Activated naive CD4-positive, alpha-beta T cell treated with anti-CD3 and anti-CD28 coated beads, Interleukin-2, amount 50 U/mL, for 24 hours (primary cell): ENCODE results near the gene APRT.
"Not testable (repeated sequence)": the region's sequence is repeated elsewhere in the genome, so short reads cannot be mapped to it uniquely, and the experiment has no call there.

Experiments
- H3K27ac Mint-ChIP-seq: one replicate; pipeline ENCODE4 v1.8.0; 2021; ENCODE audit warnings: mild to moderate bottlenecking, mixed read lengths
- H3K27me3 Mint-ChIP-seq: one replicate; pipeline ENCODE4 v1.8.0; 2021; ENCODE audit warnings: mixed read lengths
- H3K36me3 Mint-ChIP-seq: one replicate; pipeline ENCODE4 v1.8.0; 2021; ENCODE audit warnings: mixed read lengths
- H3K4me1 Mint-ChIP-seq: one replicate; pipeline ENCODE4 v1.8.0; 2021; ENCODE audit warnings: mixed read lengths
- H3K4me3 Mint-ChIP-seq: one replicate; pipeline ENCODE4 v1.8.0; 2021; ENCODE audit warnings: mild to moderate bottlenecking, mixed read lengths
- H3K9me3 Mint-ChIP-seq: one replicate; pipeline ENCODE4 v1.8.0; 2021; ENCODE audit warnings: mixed read lengths

Gene APRT

DNA sequence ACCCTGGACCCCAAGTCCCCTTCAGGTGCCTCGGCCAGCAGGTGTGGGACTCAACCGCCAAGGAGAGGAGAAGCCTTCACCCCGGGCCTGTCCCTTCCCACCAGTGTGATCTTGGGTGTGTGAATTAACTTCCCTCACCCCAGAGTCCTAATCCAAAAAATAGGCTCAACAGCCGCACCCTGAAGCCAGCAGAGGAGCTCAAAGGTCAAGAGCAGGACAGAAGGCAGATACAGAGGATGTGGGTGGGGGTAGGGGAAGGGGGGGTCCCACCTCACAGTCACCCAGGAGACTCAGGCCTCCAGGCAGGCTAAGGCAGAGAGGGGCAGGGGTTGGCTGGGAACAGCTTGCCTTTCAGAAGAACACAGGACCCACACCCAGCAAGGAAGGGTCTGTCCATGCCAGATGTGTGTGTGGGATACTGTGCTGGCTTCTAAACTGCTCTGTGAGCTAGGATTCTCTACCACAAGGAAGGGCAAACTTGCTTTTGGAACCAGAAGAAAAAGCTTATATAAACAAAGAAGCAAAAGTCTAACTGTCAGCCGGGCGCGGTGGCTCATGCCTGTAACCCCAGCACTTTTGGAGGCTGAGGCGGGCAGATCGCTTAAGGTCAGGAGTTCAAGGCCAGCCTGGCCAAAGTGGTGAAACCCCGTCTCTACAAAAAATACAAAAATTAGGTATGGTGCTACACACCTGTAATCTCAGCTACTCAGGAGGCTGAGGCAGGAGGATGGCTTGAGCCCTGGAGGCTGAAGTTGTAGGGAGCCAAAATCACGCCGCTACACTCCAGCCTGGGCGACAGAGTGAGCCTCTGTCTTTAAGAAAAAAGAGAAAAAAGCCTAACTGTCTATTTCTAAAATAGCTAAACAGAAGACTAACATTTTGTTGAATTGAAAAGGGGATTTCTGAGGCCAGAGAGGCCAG lies 31.3 kb downstream of the APRT start:
- peaks cover 46% of the 10 kb centered on the region for H3K4me1 Mint-ChIP-seq
- H3K4me3 Mint-ChIP-seq, result peak overlapping the region; percentile 72
- peak overlapping the region; percentile 84 for H3K27ac Mint-ChIP-seq
- no peaks in the 10 kb centered on the region for H3K27me3 Mint-ChIP-seq
- H3K9me3 Mint-ChIP-seq, result no peaks in the 10 kb centered on the region
- H3K36me3 Mint-ChIP-seq, result no peaks in the 10 kb centered on the region

DNA sequence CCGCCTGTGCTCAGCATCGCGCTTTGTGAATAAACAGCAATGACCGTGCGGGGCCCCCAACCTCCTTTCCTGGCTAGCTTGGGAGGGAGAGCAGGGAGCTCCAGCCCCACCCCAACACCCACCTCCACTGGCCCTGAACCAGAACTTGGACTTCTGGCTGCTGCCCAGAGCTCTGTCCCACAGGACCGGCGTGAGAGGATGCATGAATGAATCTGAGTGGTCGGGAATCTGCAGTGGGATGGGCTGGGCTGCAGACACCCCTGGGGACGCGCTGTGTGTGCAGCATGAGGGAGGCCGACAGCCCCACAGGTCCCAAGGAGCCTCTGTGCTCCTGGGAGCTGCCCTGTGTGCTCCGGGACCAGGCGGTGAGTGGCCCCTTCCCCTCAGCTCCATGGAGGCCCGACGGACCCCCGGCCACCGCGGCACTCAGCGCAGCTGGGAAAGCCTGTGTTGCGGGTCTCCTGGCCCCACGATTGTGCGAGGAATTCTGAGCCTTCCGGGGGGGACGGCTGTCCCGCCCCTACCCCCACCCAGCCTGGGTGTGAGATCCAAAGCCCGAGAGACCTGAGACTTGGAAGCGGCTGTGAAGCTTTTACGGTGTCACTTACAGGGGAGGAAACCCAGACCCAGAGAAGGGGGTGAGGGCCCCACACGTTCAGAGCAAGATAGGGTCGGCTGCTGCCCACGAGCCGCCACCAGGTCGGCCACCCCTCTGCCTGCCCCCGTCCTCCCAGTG lies 32.2 kb downstream of the APRT start:
- peak overlapping the region; percentile 59 for H3K27ac Mint-ChIP-seq
- peaks cover 46% of the 10 kb centered on the region for H3K4me1 Mint-ChIP-seq
- H3K36me3 Mint-ChIP-seq, result no peaks in the 10 kb centered on the region
- H3K4me3 Mint-ChIP-seq, result no peak overlapping the region
- H3K9me3 Mint-ChIP-seq, result no peaks in the 10 kb centered on the region
- no peaks in the 10 kb centered on the region for H3K27me3 Mint-ChIP-seq

DNA sequence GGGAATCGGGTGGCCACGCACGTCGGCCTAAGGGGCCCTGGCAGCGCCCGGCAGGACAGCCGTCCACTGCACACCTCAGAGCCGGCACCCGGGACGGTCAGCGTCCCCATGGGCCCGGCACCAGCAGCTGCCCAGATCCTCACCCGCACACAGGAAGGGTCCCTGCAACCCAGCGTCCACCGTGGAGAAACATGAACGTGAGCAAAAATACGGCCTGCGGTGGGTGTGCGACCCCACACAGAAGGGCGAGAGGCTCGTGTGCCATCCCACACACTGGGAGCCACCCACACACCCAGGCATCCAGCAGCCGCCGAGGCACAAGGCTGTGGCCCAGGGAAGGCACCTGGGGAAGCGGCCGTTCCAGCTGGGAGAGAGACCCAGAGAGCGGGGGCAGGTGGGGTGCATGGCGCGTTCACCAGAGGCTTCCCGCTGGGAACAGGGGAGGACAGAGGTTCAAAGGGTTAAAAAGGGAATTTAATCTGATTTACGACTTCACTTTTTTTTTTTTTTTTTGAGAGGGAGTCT lies 33.1 kb downstream of the APRT start:
- Mint-ChIP-seq H3K27me3 (no peaks in the 10 kb centered on the region), H3K9me3 (no peaks in the 10 kb centered on the region), H3K27ac (no peak overlapping the region), H3K36me3 (no peaks in the 10 kb centered on the region), H3K4me3 (no peak overlapping the region), H3K4me1 (peaks cover 44% of the 10 kb centered on the region)

DNA sequence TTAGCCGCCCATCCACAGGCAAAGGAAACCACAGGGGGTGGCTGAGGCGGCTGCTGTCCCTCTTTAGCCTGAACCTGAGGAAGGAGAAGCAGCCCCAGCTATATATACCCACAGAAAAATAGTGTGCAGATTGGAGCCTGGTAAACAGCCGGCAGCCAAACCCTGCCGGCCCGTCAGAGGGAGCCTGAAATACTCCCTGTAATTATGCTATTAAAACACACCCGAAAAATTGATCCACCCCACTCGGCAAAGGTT lies 33.5 kb downstream of the APRT start:
- Mint-ChIP-seq H3K27me3 (no peaks in the 10 kb centered on the region), H3K4me1 (peaks cover 40% of the 10 kb centered on the region), H3K27ac (no peak overlapping the region), H3K9me3 (no peaks in the 10 kb centered on the region), H3K4me3 (no peak overlapping the region), H3K36me3 (no peaks in the 10 kb centered on the region)

DNA sequence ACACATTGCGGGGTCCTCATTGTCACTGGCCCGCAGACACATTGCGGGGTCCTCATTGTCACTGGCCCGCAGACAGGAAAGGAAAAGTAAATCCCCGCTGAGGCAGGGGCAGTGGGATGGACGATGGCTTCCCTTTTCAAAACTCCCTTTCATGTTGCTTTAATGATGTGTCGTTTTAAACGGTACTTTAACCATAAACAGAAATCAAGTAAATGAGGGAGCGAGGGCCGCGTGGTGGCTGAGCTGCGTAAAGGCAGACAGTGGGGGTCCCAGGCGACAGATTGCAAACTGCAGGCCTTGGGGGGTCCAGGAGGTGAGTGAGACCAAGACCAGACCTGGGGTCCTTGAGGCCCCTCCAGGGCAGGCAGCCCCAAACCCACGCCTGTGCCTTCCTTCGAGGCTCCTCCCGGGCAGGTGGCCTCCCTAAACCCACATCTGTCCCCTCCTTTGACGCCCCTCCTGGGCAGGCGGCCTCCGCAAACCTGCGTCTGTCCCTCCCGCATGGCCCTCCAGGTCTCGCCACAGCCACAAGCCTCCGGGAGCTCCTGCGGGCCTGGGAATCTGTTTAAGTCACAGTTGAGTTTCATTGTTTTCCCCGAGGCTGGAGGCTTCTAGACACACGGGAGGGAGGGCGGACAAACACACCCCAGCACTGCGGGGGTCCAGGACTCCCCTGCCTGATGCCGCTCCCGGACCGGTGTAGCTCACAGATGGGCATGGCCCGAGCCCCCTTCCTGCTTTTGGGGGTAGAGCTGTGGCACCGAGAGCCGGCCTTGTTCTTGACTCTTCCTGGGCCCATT lies 34.1 kb downstream of the APRT start:
- H3K4me1 Mint-ChIP-seq, result peaks cover 35% of the 10 kb centered on the region
- no peak overlapping the region for H3K27ac Mint-ChIP-seq
- no peaks in the 10 kb centered on the region for H3K27me3 Mint-ChIP-seq
- H3K9me3 Mint-ChIP-seq, result no peaks in the 10 kb centered on the region
- H3K36me3 Mint-ChIP-seq, result no peaks in the 10 kb centered on the region
- no peak overlapping the region for H3K4me3 Mint-ChIP-seq

DNA sequence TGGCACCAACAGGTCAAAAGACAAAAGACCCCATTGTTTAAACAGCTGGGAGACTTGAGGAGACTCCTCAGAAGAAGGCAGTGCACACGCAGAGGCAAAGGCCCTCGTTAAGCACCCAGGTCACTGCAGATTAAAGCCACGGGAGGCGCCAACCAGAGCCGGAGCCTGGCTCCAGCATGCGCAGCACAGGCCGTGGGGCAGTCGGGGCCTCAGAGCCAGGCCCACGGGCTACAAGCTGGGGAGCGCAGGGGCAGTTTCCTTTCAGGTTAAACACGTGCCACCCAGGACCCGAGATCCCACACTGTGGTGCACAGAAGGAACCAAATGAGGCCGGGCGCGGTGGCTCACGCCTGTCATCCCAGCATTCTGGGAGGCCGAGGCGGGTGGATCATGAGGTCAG lies 35.9 kb downstream of the APRT start:
- Mint-ChIP-seq H3K4me1 (peaks cover 20% of the 10 kb centered on the region), H3K4me3 (no peak overlapping the region), H3K9me3 (no peaks in the 10 kb centered on the region), H3K36me3 (no peaks in the 10 kb centered on the region), H3K27ac (no peak overlapping the region), H3K27me3 (no peaks in the 10 kb centered on the region)

DNA sequence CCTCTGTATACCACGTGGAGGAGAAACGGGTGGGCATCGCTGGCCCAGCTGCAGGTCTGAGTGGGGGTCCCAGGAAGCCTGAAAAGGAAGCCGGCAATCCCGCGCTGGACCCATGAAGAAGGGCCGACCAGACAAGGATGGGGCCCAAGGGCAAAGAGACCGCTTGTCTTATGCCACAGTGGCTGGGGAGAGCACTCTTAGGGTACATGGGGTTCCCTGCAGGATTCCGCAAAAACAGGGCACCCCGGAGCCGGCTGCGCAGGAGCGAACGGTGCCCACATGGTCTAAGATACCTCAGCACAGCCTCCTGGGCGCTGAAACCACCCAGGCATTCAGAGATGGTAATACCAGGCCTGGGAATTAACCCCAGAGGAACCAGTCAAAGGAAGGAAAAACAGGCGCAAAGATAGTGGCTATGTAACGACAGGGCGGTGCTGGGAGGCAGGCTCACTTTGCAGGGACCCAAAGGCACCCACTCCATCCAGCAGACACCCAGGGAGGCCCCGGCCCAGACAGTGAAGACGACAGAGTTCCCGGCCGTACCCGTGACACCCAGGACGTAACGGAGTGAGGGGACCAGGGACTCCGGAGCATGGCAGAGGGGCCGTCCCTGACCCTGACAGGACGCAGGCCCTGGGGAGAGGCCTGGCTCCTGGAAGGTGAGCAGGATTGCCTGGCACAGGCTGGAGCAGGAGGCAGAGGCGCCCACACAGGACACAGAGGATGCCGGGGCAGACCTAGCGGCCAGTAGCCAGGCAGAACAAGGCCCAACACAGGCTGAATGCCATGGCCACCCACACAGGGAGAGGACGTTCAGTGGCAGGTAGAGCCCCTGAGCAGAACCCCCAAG lies 37.0 kb downstream of the APRT start:
- Mint-ChIP-seq H3K27ac (no peak overlapping the region), H3K4me3 (no peak overlapping the region), H3K4me1 (peaks cover 10% of the 10 kb centered on the region), H3K27me3 (no peaks in the 10 kb centered on the region), H3K9me3 (no peaks in the 10 kb centered on the region), H3K36me3 (no peaks in the 10 kb centered on the region)

DNA sequence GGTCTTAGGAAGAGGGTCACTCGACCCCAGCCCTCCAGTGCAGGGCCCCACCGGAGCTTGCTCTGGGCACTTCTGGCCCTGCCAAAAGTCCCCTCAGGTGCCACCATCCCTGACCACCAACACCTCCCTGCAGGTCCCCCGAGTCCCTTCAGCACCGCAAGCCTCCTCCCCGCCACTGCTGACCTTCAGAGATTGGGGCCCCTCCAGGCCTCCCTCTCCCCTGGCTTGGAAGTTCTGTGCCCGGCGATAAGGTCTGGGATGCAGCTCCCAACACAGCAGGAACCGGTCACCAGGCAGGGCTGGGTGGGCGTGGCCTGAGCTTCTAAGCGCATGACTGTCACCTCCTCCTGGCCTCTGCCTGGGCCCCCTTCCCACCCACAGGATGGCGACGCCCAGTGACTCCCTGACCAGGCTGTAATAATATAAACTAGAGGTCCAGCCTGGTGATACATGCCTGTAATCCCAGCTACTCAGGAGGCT lies 37.9 kb downstream of the APRT start:
- Mint-ChIP-seq H3K4me1 (peaks cover 11% of the 10 kb centered on the region), H3K9me3 (no peaks in the 10 kb centered on the region), H3K36me3 (no peaks in the 10 kb centered on the region), H3K27me3 (no peaks in the 10 kb centered on the region), H3K27ac (no peak overlapping the region), H3K4me3 (no peak overlapping the region)

DNA sequence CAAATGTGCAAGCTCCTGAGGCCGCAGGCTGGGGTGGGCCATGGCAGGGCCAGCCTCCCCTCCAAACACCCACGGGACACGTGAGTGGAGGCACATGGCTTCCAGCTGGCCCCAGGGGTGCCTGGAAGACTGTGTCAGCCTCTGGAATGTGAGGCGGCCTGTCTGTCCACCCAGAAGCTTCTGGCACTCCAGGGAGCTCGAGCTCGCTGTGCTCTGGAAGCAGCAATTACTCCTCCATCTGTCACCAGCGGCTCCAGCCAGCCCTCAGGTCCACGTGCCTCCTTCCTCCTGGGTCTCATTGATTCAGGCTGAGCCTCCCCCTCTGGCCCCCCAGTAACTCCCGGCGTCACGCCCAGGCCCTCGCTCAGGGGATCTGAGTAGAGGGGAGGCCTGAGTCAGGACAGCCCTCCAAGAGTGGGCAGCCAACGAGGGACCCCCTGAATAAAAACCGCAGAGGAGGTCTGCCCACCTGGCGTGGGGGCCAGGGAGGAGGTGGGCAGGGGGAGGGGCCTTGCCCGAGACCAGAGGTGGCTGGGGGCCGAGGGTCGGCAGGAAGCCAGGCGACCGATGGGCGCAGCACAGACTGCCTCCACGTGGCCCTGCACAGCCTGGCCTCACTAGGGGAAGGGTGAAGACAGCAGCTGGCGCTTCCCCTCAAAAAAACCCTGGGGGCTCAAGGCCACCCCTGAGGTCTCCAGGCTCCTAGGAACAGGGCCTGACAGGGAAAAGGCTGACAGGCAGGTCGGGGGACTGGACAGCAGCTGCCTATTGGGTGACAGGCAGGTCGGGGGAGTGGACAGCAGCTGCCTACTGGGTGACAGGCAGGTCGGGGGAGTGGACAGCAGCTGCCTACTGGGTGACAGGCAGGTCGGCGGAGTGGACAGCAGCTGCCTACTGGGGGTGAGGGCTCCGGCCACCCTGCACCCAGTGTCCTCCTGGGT lies 38.6 kb downstream of the APRT start:
- no peaks in the 10 kb centered on the region for H3K36me3 Mint-ChIP-seq
- H3K4me1 Mint-ChIP-seq, result peaks cover 11% of the 10 kb centered on the region
- no peaks in the 10 kb centered on the region for H3K27me3 Mint-ChIP-seq
- no peak overlapping the region for H3K4me3 Mint-ChIP-seq
- H3K9me3 Mint-ChIP-seq, result no peaks in the 10 kb centered on the region
- H3K27ac Mint-ChIP-seq, result no peak overlapping the region

DNA sequence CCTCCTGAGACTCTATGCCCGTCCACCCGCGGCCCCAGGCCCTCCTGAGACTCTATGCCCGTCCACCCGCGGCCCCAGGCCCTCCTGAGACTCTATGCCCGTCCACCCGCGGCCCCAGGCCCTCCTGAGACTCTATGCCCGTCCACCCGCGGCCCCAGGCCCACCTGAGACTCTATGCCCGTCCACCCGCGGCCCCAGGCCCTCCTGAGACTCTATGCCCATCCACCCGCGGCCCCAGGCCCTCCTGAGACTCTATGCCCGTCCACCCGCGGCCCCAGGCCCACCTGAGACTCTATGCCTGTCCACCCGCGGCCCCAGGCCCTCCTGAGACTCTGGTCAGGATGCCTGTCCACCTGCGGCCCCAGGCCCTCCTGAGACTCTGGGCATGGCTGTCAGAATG lies 39.9 kb downstream of the APRT start:
- not testable (repeated sequence) for H3K4me3 Mint-ChIP-seq

DNA sequence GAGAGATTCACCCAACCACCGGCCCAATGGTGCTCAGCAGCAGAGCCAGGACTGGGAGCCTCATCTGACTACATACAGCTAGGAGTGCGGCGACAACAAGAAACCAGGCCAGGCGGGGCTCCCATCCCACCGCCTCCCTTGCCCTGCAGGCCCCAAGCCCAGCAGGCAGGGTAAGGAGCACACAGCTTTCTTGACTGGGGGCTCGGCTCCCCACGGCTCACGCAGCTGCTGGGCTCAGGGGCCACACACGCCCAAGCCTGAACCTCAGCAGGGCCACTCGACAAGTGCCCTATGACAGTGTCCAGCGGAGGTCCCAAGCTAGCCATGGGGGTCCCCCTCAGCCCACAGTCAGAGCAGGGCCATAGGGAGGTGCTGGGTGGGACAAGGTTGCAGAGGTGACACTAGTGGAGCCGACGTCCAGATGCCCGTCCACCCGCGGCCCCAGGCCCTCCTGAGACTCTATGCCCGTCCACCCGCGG lies 40.4 kb downstream of the APRT start:
- Mint-ChIP-seq H3K27ac (no peak overlapping the region), H3K27me3 (no peaks in the 10 kb centered on the region), H3K36me3 (no peaks in the 10 kb centered on the region), H3K4me1 (peaks cover 18% of the 10 kb centered on the region), H3K4me3 (no peak overlapping the region), H3K9me3 (no peaks in the 10 kb centered on the region)

More for the DNA sequence above, 39.9 kb downstream of the APRT start:
- H3K27me3 Mint-ChIP-seq, H3K36me3 Mint-ChIP-seq, H3K27ac Mint-ChIP-seq, H3K9me3 Mint-ChIP-seq: not testable (repeated sequence)
- H3K4me1 Mint-ChIP-seq, result peaks cover 18% of the 10 kb centered on the region

DNA sequence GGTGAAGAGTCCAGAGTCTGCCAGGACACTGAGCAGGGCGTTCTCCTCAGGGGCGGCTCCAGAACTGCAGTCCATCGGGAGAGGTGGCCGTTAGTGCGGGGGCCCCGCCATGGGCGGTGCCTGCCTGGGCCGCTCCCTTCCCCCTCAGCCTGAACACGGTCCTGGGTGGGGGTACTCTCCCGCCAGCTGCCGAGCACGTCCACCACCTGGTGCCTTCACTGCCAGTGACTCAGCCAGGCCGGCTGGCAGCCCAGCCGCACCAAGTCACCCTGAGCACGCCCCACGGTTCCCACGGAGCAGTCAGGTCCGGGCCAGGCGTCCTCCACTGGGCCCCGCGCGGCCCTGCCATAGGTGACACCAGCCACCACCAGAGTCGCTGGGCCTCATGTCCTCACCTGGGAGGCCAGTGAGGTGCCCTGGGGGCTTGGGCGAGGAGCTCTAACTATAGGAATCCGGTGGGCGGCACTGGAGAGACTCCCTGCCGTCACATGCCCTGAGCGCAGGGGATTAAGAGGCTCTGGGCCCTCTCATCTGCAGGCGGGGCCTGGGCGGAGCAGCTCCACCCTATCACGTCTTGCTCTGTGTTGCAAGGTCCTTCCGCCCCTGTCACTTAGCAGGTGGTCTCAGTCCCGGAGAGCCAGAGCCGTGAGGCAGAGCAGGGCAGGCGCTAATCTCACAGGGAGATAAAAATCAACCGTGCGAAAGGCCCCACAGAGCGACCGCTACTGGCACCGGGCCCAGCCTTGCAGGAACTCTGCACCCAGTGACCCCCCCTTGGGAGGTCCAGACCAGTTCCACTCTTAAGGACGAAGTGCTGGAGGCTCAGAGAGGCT lies 41.1 kb downstream of the APRT start:
- H3K9me3 Mint-ChIP-seq, result no peaks in the 10 kb centered on the region
- no peak overlapping the region for H3K4me3 Mint-ChIP-seq
- H3K36me3 Mint-ChIP-seq, result no peaks in the 10 kb centered on the region
- peaks cover 23% of the 10 kb centered on the region for H3K4me1 Mint-ChIP-seq
- H3K27me3 Mint-ChIP-seq, result no peaks in the 10 kb centered on the region
- H3K27ac Mint-ChIP-seq, result no peak overlapping the region
